HFFc6 (cell line): ENCODE measurements around the gene CEP41. TPM values are rescaled to one million over a fixed set of nuclear protein-coding genes. Genes with fewer than 3 reads are reported as not detected.

Experiments
- DNase-seq: peaks from one replicate; pipeline ENCODE4 v3.0.0-alpha.2; 2018
- H3K27ac Mint-ChIP-seq: 2 replicates; pipeline ENCODE4 v1.8.0; 2020; ENCODE audit warnings: mild to moderate bottlenecking, mixed read lengths
- H3K27me3 Mint-ChIP-seq: 2 replicates; pipeline ENCODE4 v1.8.0; 2021; ENCODE audit warnings: mild to moderate bottlenecking, moderate library complexity, mixed read lengths; ENCODE audit not compliant: insufficient read depth
- H3K36me3 Mint-ChIP-seq: 2 replicates; pipeline ENCODE4 v1.8.0; 2021; ENCODE audit warnings: low read depth, mixed read lengths
- H3K4me1 Mint-ChIP-seq: 2 replicates; pipeline ENCODE4 v1.8.0; 2020; ENCODE audit warnings: low read depth, mixed read lengths
- H3K4me3 Mint-ChIP-seq: 2 replicates; pipeline ENCODE4 v1.8.0; 2020; ENCODE audit warnings: mild to moderate bottlenecking, moderate library complexity, mixed read lengths
- H3K9me3 Mint-ChIP-seq: 2 replicates; pipeline ENCODE4 v1.8.0; 2020; ENCODE audit warnings: mild to moderate bottlenecking, mixed read lengths
- CTCF ChIP-seq: fragments of 200-600 bp; sonication (generic); IDR thresholded peaks from 2 replicates; pipeline ENCODE4 v1.5.0; 2021; ENCODE audit warnings: antibody characterized with exemption, mild to moderate bottlenecking
- total RNA-seq, 6 experiments: library from RNA; stranded (reverse); fragmentation: NEBNext Ultra II Directional; extraction: Animal tissue kit (Norgen Biotek cat#: 25700); gene quantifications; 2 replicates in 1 of 6; 3 replicates in 5 of 6; pipeline ENCODE4 v1.2.3, GENCODE V29; 2021

The CEP41 gene
- total RNA-seq, 6 experiments from 2014 or later = 14.5 to 20.9 (median 17.8) TPM

- DNase-seq = no peak
- peaks cover 7% of the 10 kb centered on the region for H3K4me1 Mint-ChIP-seq
- no peak overlapping the region for H3K4me3 Mint-ChIP-seq
- H3K27me3 Mint-ChIP-seq = peaks cover 31% of the 10 kb centered on the region
- H3K36me3 Mint-ChIP-seq = no peaks in the 10 kb centered on the region
- TF ChIP-seq CTCF = no peak
- no peak overlapping the region for H3K27ac Mint-ChIP-seq
- no peaks in the 10 kb centered on the region for H3K9me3 Mint-ChIP-seq
Measured at GRCh38 chr7:130473289-130473688, 32.5 kb upstream of the CEP41 start.

GRCh38 chr7:130471974-130472373 lies 31.2 kb upstream of the CEP41 start:
- Mint-ChIP-seq H3K27ac (no peak overlapping the region), H3K27me3 (peaks cover 30% of the 10 kb centered on the region), H3K9me3 (no peaks in the 10 kb centered on the region), H3K4me3 (no peak overlapping the region), H3K36me3 (no peaks in the 10 kb centered on the region), H3K4me1 (peaks cover 7% of the 10 kb centered on the region)
- no peak for DNase-seq
- no peak for TF ChIP-seq CTCF

- H3K4me3 Mint-ChIP-seq = no peak overlapping the region
- no peaks in the 10 kb centered on the region for H3K9me3 Mint-ChIP-seq
- H3K27me3 Mint-ChIP-seq = peaks cover 33% of the 10 kb centered on the region
- no peak overlapping the region for H3K27ac Mint-ChIP-seq
- DNase-seq = no peak
- no peaks in the 10 kb centered on the region for H3K4me1 Mint-ChIP-seq
- TF ChIP-seq CTCF = no peak
- H3K36me3 Mint-ChIP-seq = no peaks in the 10 kb centered on the region
Measured at GRCh38 chr7:130468612-130469011, 27.8 kb upstream of the CEP41 start.

GRCh38 chr7:130463553-130464434 lies 23.0 kb upstream of the CEP41 start:
- Mint-ChIP-seq H3K27ac (no peak overlapping the region), H3K27me3 (peaks cover 38% of the 10 kb centered on the region), H3K4me1 (no peaks in the 10 kb centered on the region), H3K9me3 (peaks cover 12% of the 10 kb centered on the region), H3K36me3 (peaks cover 5% of the 10 kb centered on the region; the same call in 1 of the 2 replicates), H3K4me3 (no peak overlapping the region)
- no peak for TF ChIP-seq CTCF
- DNase-seq = no peak

GRCh38 chr7:130461272-130461671 lies 20.5 kb upstream of the CEP41 start:
- Mint-ChIP-seq H3K27me3 (peaks cover 34% of the 10 kb centered on the region), H3K9me3 (peaks cover 21% of the 10 kb centered on the region), H3K4me1 (no peaks in the 10 kb centered on the region), H3K36me3 (peaks cover 6% of the 10 kb centered on the region; the same call in 1 of the 2 replicates), H3K27ac (no peak overlapping the region; the same call in 1 of the 2 replicates), H3K4me3 (no peak overlapping the region)
- DNase-seq = no peak
- no peak for TF ChIP-seq CTCF
